SJSA1 (cell line): Measurements from ENCODE around the gene USP6. TPM values are rescaled to one million over a fixed set of nuclear protein-coding genes. Genes with fewer than 3 reads are reported as not detected.
A peak's percentile ranks its signal among the peaks of the same experiment; 100 is the strongest.
"Not testable (repeated sequence)": the region's sequence is repeated elsewhere in the genome, so short reads cannot be mapped to it uniquely, and the experiment has no call there.

Experiments
- DNase-seq, 2 experiments: peaks; one replicate each; pipeline ENCODE4 v3.0.0-alpha.2; 2015 to 2020; ENCODE audit warnings: low spot score in 2 of 2, low read depth in 1 of 2
- H3K27ac ChIP-seq: fragments of 250-450 bp; sonication (Bioruptor Pico); 2 replicates; pipeline ENCODE4 v1.5.1; 2020; ENCODE audit warnings: mild to moderate bottlenecking, moderate library complexity
- H3K27me3 ChIP-seq: fragments of 250-450 bp; sonication (Bioruptor Pico); replicated peaks from 2 replicates; pipeline ENCODE4 v1.5.1; 2020; ENCODE audit warnings: mild to moderate bottlenecking, moderate library complexity
- H3K36me3 ChIP-seq: fragments of 250-450 bp; sonication (Bioruptor Pico); 2 replicates; pipeline ENCODE4 v1.5.1; 2020; ENCODE audit warnings: mild to moderate bottlenecking
- H3K4me1 ChIP-seq: fragments of 250-450 bp; sonication (Bioruptor Pico); replicated peaks from 2 replicates; pipeline ENCODE4 v1.6.1; 2021; ENCODE audit warnings: mild to moderate bottlenecking
- H3K4me3 ChIP-seq: fragments of 250-450 bp; sonication (Bioruptor Pico); 2 replicates; pipeline ENCODE4 v1.5.1; 2020; ENCODE audit warnings: mild to moderate bottlenecking
- H3K9me3 ChIP-seq: fragments of 250-450 bp; sonication (Bioruptor Pico); replicated peaks from 2 replicates; pipeline ENCODE4 v1.5.1; 2020; ENCODE audit warnings: mild to moderate bottlenecking
- total RNA-seq: library from RNA; depleted of rRNA; stranded (reverse); fragments of >200 nt; shearing (Covaris generic); gene quantifications from 2 replicates; pipeline ENCODE4 v1.2.3, GENCODE V29; 2014

Gene USP6
- total RNA-seq, 1 experiment from 2014 or later, result not detected

- Histone ChIP-seq H3K36me3 (no peaks in the 10 kb centered on the region), H3K27ac (no peak overlapping the region), H3K27me3 (peaks cover 7% of the 10 kb centered on the region), H3K4me1 (no peaks in the 10 kb centered on the region), H3K9me3 (no peaks in the 10 kb centered on the region), H3K4me3 (no peak overlapping the region)
- DNase-seq, result peak in 1 of 2 experiments; percentile 39
Observed at GRCh38 chr17:5126719-5127488, 11.1 kb downstream of the USP6 start.

- no peaks in the 10 kb centered on the region; the same call in none of the 2 replicates for H3K27me3 ChIP-seq
- DNase-seq, result no peak
- no peak overlapping the region for H3K4me3 ChIP-seq
- no peaks in the 10 kb centered on the region for H3K36me3 ChIP-seq
- H3K4me1 ChIP-seq, result no peaks in the 10 kb centered on the region
- no peak overlapping the region for H3K27ac ChIP-seq
- no peaks in the 10 kb centered on the region for H3K9me3 ChIP-seq
Observed at GRCh38 chr17:5127910-5128309, 12.1 kb downstream of the USP6 start.

- H3K9me3 ChIP-seq, DNase-seq, H3K36me3 ChIP-seq, H3K4me3 ChIP-seq, H3K27ac ChIP-seq, H3K27me3 ChIP-seq, H3K4me1 ChIP-seq: not testable (repeated sequence)
Observed at GRCh38 chr17:5128387-5128786, 12.6 kb downstream of the USP6 start.

GRCh38 chr17:5128905-5129535, 13.2 kb downstream of the USP6 start:
- Histone ChIP-seq H3K36me3 (no peaks in the 10 kb centered on the region), H3K4me1 (no peaks in the 10 kb centered on the region), H3K9me3 (no peaks in the 10 kb centered on the region), H3K4me3 (no peak overlapping the region), H3K27me3 (no peaks in the 10 kb centered on the region; the same call in none of the 2 replicates), H3K27ac (no peak overlapping the region)
- no peak for DNase-seq

GRCh38 chr17:5129770-5130169, 13.9 kb downstream of the USP6 start:
- not testable (repeated sequence) for H3K27ac ChIP-seq, H3K36me3 ChIP-seq, H3K9me3 ChIP-seq, H3K27me3 ChIP-seq, H3K4me1 ChIP-seq, DNase-seq, H3K4me3 ChIP-seq

GRCh38 chr17:5130261-5130660, 14.4 kb downstream of the USP6 start:
- not testable (repeated sequence) for DNase-seq, H3K27ac ChIP-seq

GRCh38 chr17:5130687-5131086, 14.9 kb downstream of the USP6 start:
- not testable (repeated sequence) for H3K36me3 ChIP-seq, H3K9me3 ChIP-seq, DNase-seq, H3K27me3 ChIP-seq, H3K4me3 ChIP-seq, H3K4me1 ChIP-seq, H3K27ac ChIP-seq

More at GRCh38 chr17:5130261-5130660, 14.4 kb downstream of the USP6 start:
- H3K9me3 ChIP-seq, H3K4me1 ChIP-seq, H3K27me3 ChIP-seq, H3K36me3 ChIP-seq, H3K4me3 ChIP-seq: not testable (repeated sequence)

- H3K4me3 ChIP-seq, result no peak overlapping the region
- no peaks in the 10 kb centered on the region for H3K36me3 ChIP-seq
- no peaks in the 10 kb centered on the region for H3K4me1 ChIP-seq
- no peaks in the 10 kb centered on the region for H3K9me3 ChIP-seq
- no peak overlapping the region for H3K27ac ChIP-seq
- H3K27me3 ChIP-seq, result no peaks in the 10 kb centered on the region
- DNase-seq, result no peak
Observed at GRCh38 chr17:5131146-5131715, 15.4 kb downstream of the USP6 start.

- not testable (repeated sequence) for DNase-seq, H3K27me3 ChIP-seq, H3K36me3 ChIP-seq, H3K4me1 ChIP-seq, H3K9me3 ChIP-seq, H3K27ac ChIP-seq, H3K4me3 ChIP-seq
Observed at GRCh38 chr17:5131799-5132502, 16.1 kb downstream of the USP6 start.

- not testable (repeated sequence) for H3K4me1 ChIP-seq, H3K4me3 ChIP-seq, DNase-seq, H3K27ac ChIP-seq, H3K36me3 ChIP-seq, H3K27me3 ChIP-seq, H3K9me3 ChIP-seq
Observed at GRCh38 chr17:5132503-5133225, 16.8 kb downstream of the USP6 start.

GRCh38 chr17:5133311-5133710, 17.5 kb downstream of the USP6 start:
- DNase-seq, result no peak
- no peak overlapping the region for H3K4me3 ChIP-seq
- no peaks in the 10 kb centered on the region for H3K27me3 ChIP-seq
- H3K4me1 ChIP-seq, result no peaks in the 10 kb centered on the region
- no peaks in the 10 kb centered on the region for H3K9me3 ChIP-seq
- no peaks in the 10 kb centered on the region for H3K36me3 ChIP-seq
- H3K27ac ChIP-seq, result no peak overlapping the region

GRCh38 chr17:5133961-5134360, 18.1 kb downstream of the USP6 start:
- not testable (repeated sequence) for H3K36me3 ChIP-seq, H3K27ac ChIP-seq, H3K4me3 ChIP-seq, H3K4me1 ChIP-seq, H3K9me3 ChIP-seq, DNase-seq, H3K27me3 ChIP-seq

GRCh38 chr17:5134571-5134970, 18.7 kb downstream of the USP6 start:
- H3K36me3 ChIP-seq, DNase-seq, H3K9me3 ChIP-seq, H3K4me3 ChIP-seq, H3K27me3 ChIP-seq, H3K4me1 ChIP-seq, H3K27ac ChIP-seq: not testable (repeated sequence)
